Stomach (tissue), 4 donors: ENCODE data around the gene OGDH.
A peak's percentile ranks its signal among the peaks of the same experiment; 100 is the strongest.

Experiments used
- POLR2AphosphoS5 ChIP-seq, 3 donors: sonication (generic); formaldehyde crosslinking; IDR thresholded peaks; one replicate each; pipeline ENCODE4 v1.6.1; 2016; ENCODE audit warnings: antibody characterized with exemption in 3 of 3
- TF ChIP-seq, protein P1 (sequence below), 7 experiments: fragments of 450-650 bp in 4 of 7; fragments of 200-600 bp in 3 of 7; sonication (generic) in 3 of 7; IDR thresholded peaks; one replicate each; pipeline ENCODE4 v1.5.1; 2016 to 2019; ENCODE audit warnings: antibody characterized with exemption in 7 of 7, control low read depth in 2 of 7, mild to moderate bottlenecking in 1 of 7

DNA sequence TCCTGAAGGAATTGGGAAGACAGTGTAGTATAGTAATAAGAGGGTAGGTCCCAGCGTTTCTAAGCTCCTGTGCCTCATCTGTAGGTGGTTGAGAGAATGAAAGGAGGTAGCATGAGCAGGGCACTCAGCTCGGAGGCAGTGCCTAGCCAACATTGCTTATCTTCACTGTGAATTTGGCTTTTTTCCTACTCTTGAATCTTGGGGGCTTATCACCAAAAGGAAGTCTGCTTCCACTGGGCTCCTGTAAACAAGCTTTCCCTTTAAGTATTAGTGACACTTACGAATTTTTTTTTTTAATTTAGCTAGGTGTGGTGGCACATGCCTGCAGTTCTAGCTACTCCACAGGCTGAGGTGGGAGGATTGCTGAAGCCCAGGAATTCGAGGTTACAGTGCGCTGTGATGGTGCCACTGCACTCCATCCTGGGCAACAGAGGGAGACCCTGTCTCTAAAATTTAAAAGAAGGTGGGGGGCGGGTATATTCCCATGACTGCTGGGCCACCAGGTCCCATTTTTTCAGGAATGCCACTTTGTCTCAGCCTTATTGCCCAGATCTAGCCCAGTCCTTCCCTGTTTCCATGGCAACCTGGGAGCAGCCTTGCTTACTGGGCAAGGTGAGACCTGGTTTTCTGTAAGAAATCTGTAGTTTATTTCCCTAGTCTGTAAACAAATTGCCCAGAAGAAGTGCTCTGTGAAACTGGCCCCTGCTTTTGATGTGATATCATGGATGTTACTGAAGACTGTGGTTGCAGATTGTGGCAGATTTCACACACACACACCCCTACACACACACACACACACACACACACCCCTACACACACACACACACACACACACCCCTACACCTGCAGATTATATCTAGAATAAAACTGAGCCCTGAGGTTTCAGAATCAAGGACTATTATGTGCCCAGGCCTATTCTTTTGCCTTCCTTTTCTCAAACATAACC, 19.4 kb downstream of the OGDH start:
- TF ChIP-seq, protein P1, sequence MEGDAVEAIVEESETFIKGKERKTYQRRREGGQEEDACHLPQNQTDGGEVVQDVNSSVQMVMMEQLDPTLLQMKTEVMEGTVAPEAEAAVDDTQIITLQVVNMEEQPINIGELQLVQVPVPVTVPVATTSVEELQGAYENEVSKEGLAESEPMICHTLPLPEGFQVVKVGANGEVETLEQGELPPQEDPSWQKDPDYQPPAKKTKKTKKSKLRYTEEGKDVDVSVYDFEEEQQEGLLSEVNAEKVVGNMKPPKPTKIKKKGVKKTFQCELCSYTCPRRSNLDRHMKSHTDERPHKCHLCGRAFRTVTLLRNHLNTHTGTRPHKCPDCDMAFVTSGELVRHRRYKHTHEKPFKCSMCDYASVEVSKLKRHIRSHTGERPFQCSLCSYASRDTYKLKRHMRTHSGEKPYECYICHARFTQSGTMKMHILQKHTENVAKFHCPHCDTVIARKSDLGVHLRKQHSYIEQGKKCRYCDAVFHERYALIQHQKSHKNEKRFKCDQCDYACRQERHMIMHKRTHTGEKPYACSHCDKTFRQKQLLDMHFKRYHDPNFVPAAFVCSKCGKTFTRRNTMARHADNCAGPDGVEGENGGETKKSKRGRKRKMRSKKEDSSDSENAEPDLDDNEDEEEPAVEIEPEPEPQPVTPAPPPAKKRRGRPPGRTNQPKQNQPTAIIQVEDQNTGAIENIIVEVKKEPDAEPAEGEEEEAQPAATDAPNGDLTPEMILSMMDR (IDR thresholded peaks at IDR 0.05) = no peak
- TF ChIP-seq POLR2AphosphoS5 (IDR thresholded peaks at IDR 0.05) = peak in 2 of 3 donors; percentile 26 to 31
